ENCODE measurements around the gene CARF. TPM values are rescaled to one million over a fixed set of nuclear protein-coding genes. Genes with fewer than 3 reads are reported as not detected.
"Not testable (repeated sequence)": the region's sequence is repeated elsewhere in the genome, so short reads cannot be mapped to it uniquely, and the experiment has no call there.

The CARF gene, protein sequence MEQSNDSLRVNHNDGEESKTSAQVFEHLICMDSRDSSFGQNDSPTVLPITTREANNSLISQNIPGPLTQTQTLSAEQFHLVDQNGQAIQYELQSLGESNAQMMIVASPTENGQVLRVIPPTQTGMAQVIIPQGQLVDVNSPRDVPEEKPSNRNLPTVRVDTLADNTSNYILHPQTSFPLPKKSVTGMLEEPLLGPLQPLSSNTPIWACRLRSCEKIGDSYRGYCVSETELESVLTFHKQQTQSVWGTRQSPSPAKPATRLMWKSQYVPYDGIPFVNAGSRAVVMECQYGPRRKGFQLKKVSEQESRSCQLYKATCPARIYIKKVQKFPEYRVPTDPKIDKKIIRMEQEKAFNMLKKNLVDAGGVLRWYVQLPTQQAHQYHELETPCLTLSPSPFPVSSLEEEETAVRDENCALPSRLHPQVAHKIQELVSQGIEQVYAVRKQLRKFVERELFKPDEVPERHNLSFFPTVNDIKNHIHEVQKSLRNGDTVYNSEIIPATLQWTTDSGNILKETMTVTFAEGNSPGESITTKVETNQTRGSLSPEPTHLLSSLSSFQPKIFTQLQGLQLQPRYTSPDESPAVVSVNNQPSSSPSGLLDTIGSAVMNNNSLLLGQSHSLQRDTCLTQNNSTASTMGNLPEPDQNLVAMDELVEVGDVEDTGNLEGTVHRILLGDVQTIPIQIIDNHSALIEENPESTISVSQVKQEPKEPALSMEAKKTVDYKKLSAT
- 11.3 TPM for polyA plus RNA-seq (2012; ENCODE audit: insufficient read depth, insufficient read length)

DNA sequence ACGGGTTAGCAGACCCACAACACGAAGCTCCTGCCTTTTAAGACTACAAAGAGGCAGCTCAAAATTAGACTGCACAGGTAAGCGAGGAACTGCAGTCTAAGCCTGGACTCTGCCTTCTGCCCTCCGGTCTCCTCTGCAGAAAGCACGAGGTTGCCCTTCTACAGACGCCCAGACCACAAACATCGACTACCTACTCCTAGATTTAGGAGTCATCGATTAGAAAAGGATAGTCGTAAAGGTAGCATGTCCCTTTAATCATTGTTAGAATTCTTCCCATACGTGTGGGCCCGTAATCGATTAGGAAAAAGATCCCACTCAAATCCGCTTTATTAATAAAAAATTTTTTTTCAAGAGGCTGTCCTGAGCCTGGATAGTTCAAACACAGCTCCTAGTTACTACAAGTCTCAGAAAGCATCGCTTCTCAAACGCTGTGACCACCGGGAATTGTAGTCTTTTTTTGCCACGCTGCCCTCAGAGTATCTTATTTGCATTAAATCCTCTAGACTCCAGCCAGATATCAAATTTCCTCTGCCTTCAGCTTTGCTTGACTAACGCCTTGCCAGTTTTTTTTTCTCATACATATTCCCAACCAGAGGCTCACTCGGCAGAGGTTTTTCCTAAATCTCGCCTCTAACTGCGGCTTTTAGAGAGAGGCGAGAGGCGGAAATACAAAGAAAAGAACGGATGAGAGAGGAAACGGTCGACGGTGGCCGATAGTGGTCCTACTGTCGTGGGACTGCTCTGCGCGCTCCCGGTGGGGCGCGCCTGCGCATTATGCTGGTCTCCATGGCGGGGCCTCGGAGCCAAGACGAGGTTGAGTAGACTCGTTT is at the start of gene CARF, which contains the start of gene WDR12:
CARF (plus strand) TSS at position 764 of the 830 bp plus-strand sequence. CDS start 29,628 bp downstream, outside the sequence.
WDR12 (minus strand) TSS at position 162 of the 830 bp plus-strand sequence. CDS start 197 bp downstream, outside the sequence.
- H3K4me3 ChIP-seq (ENCODE audit: low read length): peak within 1 kb of the TSS; percentile 81
- DNase-seq (ENCODE audit: low read depth, low spot score): peak; percentile 94

DNA sequence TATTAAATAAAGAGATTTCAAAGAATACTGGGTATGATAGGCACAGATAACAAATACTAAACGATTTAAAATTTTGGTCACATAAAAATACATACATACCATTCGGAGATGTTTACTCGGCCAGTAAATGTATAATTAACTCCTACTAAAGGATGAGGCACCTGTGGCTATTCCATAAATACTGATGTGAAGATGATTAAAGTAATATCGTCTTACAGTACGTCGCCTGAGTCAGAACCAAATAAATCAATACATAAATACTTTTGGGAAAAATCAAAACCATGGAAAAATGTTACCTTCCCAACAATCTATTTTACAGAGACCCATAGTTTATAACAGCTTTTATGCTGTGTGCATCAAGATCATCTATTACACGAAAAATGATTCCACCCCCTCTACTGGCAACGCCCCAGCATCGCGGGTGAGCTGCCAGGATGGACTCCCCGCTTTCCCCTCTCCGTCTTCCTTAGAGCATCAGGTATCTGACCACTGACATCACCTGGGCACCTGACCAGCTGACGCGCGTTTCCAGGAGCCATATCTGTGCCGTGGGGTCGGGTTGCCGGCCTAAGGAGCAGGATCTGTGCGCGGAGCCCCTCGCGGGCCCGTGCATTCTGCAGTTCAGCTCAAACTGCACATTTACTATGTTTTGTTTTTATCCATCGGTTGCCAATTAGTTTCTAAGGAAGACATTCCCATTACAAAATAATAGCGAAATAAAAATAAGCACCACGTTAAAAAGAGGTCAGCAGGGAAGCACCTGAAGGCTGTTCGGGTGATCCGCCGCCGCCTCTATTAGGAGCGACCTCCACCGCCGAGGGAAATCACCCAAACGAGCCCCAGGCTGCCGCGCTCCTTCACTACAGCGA is 41.4 kb upstream of the CARF start:
- peak; percentile 53 for DNase-seq (ENCODE audit: low read depth, low spot score)

DNA sequence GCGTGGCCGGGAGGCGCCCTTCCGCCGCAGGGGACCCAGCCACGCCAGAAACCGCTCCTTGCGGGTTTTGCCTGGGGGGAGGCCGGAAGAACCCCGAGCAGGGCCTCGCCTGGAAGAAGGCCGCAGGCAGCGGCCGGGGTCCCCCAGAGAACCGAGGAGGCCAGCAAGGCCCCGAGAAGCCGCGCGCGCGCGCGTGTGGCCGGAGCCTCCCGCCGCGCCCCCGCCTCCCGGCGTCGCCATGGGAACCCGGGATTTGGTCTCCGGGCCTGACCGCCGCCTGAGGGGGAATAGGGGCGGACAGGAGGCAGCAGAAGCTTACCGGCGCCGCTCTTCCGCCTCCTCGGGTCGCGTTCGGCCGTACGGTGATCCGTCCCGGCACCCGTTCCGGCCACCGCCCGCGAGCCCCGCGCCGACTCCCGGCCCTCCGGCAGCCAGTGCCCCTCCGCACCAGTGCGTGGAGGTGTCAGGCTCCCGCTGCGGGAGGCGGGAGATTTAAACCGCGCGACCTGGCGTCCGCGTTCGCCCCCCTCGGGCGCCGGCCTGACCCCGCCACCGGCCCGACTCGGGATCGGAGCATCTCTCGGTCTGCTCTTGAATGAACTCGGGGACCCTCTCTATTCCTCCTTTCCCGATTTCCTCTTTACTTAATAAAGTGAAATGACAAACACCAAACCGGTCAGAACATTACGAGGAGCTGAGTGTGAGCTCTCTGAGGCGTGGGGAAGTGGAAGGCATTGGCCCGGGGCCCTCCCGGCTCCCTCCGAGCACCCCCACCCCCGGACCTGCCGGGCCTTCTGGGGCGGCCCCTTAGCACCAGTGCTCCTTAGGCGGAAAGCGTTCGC is 40.6 kb upstream of the CARF start, which contains the start of gene ICA1L:
ICA1L (minus strand) TSS at position 467 of the 842 bp plus-strand sequence. CDS start 42,757 bp downstream, outside the sequence.
- peak within 1 kb of the TSS; percentile 77 for H3K4me3 ChIP-seq (ENCODE audit: low read length)
- DNase-seq (ENCODE audit: low read depth, low spot score): peak; percentile 17

More for the DNA sequence above, 41.4 kb upstream of the CARF start:
- peak overlapping the region; percentile 77 for H3K4me3 ChIP-seq (ENCODE audit: low read length)

DNA sequence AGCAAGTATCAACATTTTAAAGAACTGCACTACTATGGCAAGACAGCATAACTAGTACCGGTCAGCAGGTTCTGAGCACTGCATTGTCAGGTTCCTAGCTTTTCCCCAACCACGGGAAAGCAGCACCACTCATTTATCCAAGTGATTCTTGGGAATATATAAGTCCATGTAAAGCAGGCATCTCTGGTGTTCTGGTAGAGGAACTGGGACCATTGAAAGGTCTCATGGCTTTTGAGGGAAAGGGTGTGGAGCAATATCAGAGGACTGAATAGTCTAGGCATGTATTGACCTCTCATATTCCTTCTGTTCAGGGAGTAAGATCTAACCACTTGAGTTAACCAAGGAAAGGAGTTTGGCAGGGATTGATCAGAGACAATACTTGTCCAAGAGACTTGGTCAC is 34.4 kb upstream of the CARF start:
- DNase-seq (ENCODE audit: low read depth, low spot score): no peak
- H3K4me3 ChIP-seq (ENCODE audit: low read length): no peak overlapping the region

DNA sequence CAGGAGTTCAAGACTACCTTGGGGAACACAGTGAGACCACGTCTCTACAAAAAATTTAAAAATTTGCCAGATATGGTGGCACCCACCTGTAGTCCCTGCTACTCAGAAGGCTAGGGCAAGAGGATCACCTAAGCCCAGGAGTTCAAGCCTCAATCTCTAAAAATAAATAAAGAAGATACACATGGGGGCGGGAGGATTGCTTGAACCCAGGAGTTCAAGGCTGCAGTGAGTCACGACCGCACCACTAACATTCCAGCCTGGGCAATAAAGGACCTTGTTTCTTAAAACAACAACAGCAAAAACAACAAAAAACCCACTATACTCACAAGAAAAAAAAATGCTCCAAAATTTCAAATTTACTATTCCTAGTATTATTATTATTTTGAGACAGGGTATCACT is 30.5 kb upstream of the CARF start:
- no peak overlapping the region for H3K4me3 ChIP-seq (ENCODE audit: low read length)
- no peak for DNase-seq (ENCODE audit: low read depth, low spot score)

DNA sequence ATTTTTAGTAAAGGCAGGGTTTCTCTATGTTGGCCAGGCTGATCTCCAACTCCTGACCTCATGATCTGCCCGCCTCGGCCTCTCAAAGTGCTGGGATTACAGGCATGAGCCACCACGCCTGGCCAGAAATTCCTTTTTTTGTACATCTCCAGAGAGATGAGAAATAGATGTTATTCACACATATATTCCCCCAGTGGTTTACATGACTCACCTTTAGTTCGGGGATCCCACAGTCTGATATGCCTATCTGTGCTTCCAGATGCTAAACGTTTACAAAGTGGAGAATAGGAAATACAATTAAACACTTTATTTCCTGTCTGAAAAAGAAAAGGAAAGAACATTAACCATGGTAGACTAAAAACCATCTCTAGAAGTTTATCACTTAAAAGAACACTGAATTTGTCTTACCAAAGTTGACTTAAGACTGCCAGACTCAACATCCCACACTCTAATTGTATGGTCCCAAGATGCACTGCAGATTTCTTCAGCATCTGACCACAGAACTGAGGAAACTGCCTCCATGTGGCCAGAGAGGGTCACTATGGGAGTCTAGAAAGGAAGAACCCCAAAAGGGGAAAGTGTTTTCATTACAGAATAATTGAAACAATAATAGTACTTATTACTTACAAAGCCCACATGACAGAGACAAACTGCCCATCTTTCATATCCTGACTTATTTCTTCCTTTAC is 27.9 kb upstream of the CARF start:
- no peak overlapping the region for H3K4me3 ChIP-seq (ENCODE audit: low read length)
- no peak for DNase-seq (ENCODE audit: low read depth, low spot score)

DNA sequence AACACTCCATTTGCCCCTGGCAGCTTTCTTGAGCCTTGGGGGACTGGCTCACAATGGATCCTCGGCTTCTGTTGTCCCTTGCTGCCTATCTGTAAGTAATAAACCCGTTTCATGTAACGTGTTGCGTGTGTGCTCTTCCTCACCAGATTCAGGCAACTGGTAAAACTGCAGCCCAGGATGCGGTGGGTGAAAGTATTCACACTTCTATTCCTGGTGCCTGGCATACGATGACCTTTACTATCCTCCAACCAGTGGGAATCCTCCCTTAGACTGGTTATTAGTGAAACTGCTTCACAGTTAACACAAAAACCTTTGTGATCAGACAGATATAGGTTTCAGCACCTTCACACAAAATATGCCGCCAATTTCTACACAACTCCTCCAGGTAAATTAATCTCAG is 26.9 kb upstream of the CARF start:
- H3K4me3 ChIP-seq (ENCODE audit: low read length): no peak overlapping the region
- DNase-seq (ENCODE audit: low read depth, low spot score): no peak

DNA sequence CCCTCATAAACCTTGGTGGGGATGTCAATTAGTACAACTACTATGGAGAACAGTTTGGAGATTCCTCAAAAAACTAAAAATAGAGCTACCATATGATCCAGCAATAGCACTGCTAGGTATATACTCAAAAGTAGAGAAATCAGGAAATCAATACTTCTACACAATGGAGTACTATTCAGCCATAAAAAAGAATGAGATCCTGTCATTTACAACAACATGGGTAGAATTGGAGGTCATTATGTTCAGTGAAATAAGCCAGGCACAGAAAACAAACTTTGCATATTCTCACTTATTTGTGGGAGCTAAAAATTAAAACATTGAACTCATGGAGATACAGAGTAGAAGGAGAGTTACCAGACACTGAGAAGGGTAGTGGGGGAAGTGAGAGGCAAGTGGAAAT is 6.6 kb upstream of the CARF start:
- DNase-seq (ENCODE audit: low read depth, low spot score); H3K4me3 ChIP-seq (ENCODE audit: low read length): not testable (repeated sequence)

DNA sequence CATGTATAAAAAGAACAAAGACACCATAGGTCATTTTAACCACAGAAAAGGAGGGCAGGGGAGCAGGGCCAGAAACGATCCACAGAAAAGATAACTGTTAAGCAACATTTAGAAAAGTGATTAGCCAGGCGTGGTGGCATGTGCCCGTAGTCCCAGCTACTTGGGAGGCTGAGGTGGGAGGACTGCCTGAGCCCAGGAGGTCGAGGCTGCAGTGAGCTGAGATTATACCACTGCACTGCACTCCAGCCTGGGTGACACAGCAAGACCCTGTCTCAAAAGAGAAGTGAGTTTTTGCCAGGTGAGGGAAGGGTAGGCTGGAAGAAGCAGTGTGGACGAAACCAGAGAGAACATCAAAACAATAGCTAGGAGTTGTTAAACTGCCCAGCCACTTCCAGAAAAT is 3.9 kb upstream of the CARF start:
- no peak for DNase-seq (ENCODE audit: low read depth, low spot score)
- no peak overlapping the region for H3K4me3 ChIP-seq (ENCODE audit: low read length)

DNA sequence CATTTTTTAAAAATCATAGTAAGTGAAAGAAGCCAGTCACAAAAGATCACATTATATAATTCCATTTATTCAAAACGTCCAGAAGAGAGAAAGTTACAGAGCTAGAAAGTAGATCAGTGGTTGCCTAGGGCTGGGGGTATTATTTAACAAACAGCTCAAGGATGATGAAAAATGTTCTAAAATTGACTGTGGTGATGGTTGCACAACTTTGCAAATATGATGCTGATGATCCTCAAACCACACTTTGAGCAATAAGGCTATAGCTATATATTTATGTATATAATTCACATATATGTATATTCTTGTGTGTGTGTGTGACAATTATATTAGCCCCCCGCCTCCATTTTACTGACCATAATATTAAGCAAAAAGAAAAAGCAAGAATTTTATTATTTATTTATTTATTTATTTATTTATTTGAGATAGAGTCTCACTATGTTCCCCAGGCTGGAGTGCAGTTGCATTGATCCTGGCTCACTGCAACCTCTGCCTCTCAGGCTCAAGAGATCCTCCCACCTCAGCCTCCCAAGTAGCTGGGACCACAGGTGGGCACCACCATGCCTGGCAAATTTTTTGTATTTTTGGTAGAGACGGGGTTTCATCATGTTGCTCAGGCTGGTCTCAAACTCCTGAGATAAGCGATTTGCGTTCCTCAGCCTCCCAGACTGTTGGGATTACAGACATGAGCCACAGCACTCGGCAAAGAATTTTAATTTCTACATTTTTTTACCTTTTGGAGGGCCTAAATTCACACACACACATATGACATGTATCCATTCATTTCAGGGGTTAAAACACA is 2.5 kb upstream of the CARF start:
- no peak overlapping the region for H3K4me3 ChIP-seq (ENCODE audit: low read length)
- DNase-seq (ENCODE audit: low read depth, low spot score): no peak

DNA sequence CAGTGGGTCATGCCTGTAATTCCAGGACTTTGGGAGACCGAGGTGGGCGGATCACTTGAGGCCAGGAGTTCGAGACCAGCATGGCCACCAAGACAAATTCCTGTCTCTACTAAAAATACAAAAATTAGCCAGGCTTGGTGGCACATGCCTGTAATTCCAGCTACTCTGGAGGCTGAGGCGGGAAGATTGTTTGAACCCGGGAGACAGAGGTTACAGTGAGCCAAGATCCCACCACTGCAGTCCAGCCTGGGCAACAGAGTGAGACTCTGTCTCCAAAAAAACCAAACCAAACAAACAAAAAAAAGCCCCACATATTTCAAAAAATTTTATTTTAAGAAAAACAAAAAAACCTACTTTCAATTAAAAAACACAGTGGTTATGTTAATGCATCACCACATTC is 1.8 kb upstream of the CARF start:
- H3K4me3 ChIP-seq (ENCODE audit: low read length): peak overlapping the region; percentile 81
- DNase-seq (ENCODE audit: low read depth, low spot score): not testable (repeated sequence)

DNA sequence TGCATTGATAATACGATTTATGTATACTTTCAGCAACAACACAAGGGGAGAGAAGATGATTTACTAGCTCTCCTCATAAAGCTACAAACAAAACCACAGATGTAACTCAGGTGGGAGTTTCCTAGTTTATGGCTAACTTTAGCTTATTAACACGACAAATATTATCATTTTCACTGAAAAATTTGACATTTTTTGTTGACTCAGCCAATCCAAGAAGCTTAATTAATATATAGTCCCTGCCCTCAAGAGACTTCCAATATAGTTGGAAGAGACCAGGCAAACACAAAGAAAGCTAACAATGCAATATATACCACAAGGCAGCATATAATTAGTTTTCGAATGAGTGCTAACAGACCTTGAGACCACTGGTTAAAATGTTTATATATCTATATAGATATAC is 1.4 kb upstream of the CARF start:
- peak overlapping the region; percentile 81 for H3K4me3 ChIP-seq (ENCODE audit: low read length)
- DNase-seq (ENCODE audit: low read depth, low spot score): no peak

DNA sequence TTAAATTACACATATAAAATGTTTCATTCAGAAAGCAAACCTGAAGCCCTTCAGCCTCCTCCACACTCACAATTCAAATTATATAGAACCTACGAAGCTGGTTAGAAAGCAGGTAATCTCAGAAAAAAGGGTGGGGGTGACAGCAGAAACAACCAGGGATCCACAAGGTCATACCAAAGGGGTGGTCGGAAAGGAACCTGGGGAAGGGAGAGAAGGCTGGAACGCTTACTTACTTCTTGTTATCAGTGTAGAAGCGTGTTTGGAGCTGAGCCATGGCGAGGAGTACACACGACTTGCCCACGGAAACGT is 918 bp upstream of the CARF start:
- peak overlapping the region; percentile 81 for H3K4me3 ChIP-seq (ENCODE audit: low read length)
- DNase-seq (ENCODE audit: low read depth, low spot score): no peak

DNA sequence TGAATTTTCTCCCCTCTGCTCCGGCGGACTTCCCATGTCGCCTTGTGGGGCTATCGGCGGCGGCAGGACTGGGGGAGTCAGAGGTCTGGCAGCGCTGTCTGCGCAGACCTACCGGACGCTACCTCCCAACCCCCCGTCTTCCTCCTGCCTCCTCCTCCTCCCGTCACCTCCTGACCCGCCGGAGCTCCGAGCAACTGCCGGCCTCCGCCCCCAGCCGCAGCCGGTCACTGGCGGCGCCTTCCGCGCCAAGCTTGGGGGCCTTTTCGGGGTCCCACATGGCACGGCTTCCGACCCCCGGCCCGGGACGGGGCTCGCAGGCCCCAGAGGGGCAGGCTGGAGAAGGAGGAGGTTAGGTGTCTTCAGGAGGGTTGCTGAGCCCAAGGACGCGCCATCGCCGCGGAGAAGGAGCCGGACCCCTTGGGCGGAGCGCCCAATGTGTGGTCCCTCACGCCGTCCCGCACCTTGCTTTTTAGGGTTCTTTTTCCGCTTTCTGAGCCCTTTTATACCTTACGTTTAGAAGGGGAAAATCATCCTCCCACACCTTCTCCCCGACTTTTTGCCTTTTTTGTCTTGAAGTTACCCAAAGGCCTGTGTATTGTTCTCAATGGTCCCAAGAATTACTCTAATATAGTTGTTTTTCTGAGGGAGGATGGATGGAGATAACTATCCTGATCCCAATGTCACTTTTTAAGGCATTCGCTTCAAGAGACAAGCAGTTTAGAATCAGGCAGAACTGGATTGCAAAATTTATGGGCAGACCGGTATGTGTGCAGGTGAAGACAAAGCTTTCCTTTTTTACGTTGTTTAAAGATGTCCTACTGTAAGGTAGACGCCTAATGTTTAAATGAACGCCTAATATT is 497 bp downstream of the CARF start:
- DNase-seq (ENCODE audit: low read depth, low spot score): not testable (repeated sequence)

DNA sequence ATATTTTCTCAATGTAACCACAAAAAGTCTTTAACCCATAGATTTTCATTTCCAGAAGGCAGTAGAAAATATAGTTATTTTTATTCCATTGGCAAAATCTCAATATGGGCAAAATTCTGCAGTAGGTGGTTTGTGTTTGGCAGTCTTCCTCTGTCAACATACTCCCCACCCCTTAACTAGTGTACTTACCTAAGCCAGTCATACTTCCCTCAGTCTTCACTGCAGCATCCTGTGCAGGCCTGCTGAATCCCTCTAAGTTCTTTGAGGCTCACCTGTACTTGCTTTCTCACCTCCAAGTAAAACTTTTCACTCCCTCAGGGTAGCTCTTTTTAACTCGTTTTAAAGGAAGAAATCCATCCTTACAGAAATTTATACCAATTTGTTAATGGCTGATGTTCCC is 6.8 kb downstream of the CARF start:
- no peak overlapping the region for H3K4me3 ChIP-seq (ENCODE audit: low read length)
- DNase-seq (ENCODE audit: low read depth, low spot score): no peak

More for the DNA sequence above, 497 bp downstream of the CARF start:
- H3K4me3 ChIP-seq (ENCODE audit: low read length): peak overlapping the region; percentile 81
